NCI-H2196 treated with DMSO at 0.1 percent for 48 hours (cell line): ENCODE measurements around the gene INPP5F.
"Not testable (repeated sequence)": the region's sequence is repeated elsewhere in the genome, so short reads cannot be mapped to it uniquely, and the experiment has no call there.

ENCODE experiments used
- DNase-seq: peaks from one replicate; lab custom pipeline; 2025; ENCODE audit not compliant: unreplicated experiment; lab: John Stamatoyannopoulos, UW

Gene INPP5F

GRCh38 chr10:119772334-119772733 is 46.5 kb downstream of the INPP5F start:
- no peak for DNase-seq

DNA sequence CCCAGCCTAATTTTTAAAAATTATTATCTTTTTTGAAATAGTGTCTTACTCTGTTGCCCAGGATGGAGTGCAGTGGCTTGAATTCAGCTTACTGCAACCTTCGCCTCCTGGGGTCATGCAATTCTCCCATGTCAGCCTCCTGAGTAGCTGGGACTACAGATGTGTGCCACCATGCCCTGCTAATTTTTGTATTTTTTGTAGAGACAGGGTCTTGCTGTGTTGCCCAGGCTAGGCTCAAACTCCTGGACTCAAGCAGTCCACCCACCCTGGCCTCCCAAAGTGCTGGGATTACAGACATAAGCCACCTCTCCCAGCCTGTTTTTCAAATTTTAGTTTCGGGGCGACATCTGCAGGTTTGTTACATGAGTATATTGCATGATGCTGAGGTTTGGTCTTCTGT is 47.2 kb downstream of the INPP5F start:
- DNase-seq = not testable (repeated sequence)

DNA sequence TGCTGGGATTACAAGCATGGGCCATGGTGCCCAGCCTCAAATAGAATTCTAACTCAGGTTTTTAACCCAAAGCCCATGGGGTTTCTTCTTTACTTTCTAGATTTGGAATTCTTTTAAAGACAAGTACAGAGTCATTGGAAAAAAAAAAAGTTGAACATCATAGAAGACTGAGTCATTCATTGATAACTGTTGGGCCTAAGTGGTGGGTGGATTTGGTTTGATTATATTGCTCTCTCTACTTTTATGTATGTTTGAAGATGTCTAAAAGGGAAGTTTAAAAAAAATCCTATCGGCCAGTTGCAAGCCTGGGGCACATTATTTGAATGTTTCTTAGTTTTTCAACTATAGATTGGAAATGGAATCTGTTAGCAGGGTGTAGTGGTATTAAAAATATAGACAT is 49.7 kb downstream of the INPP5F start:
- no peak for DNase-seq

DNA sequence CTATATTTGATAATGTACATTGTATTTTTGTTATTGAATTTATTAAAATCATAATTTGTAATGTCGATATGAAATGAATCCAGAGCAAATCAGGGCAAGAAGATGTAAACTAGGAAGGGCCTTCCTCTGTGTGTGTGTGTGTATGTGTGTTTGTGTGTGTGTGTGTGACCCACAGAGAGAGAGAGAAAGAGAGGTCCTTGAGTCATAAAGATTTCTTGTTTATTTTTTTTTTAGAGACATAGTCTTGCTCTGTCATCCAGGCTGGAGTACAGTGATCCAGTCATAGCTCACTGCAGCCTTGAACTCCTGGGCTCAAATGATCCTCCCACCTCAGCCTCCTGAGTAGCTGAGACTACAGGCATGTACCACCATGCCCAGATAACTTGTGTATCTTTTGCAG is 50.7 kb downstream of the INPP5F start:
- DNase-seq = no peak

- DNase-seq = no peak
Observed at GRCh38 chr10:119777686-119778085, 51.8 kb downstream of the INPP5F start.

- no peak for DNase-seq
Observed at GRCh38 chr10:119778776-119779445, 53.1 kb downstream of the INPP5F start.

DNA sequence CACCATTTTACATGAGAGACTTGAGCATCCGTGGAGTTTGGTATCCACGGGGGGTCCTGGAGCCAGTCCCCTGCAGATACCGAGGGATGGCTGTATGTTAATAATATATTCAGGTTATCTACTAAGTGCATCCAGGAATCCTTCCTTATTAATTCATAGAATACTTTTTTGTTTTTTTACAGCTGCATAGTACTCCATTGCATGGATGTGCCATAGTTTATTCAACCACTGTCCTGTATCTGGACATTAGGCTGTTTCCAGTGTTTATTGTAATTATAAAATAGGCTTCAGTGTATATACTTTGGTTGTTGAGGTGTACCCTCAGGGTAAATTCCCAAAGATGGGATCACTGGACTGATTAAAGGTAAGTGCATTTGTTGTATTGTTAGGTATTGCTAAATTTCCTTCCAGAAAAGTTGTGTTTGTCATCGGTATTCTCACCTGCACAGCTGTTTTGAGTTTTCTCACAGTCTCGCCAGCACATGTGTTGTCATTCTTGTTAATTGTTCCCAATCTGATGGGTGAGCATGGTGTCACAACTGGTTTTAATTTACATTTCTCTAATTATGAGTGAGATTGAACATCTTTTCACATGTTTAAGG is 55.1 kb downstream of the INPP5F start:
- DNase-seq = no peak

DNA sequence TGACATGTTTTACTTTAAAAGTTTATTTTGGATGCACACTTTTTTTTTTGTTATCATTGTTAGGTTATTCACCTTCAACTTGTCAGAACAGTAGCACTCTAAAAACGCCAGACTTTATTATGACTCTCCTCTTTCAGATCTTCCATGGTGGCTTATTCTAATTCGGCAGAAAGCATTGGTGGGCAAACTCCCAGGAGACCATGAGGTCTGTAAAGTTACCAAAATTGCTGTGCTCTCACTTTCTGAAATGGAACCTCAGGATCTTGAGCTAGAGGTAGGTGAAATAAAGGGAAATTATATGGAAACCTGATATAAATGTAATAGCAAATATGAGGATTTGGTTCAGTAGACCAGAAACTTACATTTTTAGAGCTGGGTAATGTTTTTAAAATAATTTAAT is 55.6 kb downstream of the INPP5F start:
- no peak for DNase-seq

GRCh38 chr10:119782981-119783664 is 57.3 kb downstream of the INPP5F start:
- no peak for DNase-seq

DNA sequence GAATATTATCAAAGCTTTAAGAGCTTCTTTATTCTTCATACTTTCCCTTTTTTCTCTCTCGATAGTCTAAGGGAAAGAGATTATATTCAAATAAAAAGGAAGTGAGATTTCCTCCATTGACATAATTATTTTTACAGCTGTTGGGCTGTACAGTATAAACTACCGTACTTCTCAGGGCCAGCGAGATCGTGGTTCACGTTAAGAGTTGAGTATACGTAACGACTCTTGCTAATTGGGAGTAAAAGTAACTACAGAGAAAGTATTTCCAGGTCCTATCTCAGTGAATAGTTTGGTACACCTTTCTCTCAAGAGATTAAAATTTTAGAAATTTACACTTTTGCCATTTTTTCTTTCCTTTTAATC is 57.8 kb downstream of the INPP5F start:
- DNase-seq = no peak

GRCh38 chr10:119784340-119785067 is 58.7 kb downstream of the INPP5F start:
- DNase-seq = no peak

GRCh38 chr10:119786117-119786769 is 60.4 kb downstream of the INPP5F start:
- DNase-seq = no peak

DNA sequence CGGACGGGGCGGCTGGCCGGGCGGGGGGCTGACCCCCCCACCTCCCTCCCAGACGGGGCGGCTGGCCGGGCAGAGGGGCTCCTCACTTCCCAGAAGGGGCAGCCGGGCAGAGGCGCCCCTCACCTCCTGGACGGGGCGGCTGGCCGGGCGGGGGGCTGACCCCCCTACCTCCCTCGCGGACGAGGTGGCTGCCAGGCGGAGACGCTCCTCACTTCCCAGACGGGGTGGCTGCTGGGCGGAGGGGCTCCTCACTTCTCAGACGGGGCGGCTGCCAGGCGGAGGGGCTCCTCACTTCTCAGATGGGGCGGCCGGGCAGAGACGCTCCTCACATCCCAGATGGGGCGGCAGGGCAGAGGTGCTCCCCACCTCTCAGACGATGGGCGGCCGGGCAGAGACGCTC is 69.3 kb downstream of the INPP5F start:
- DNase-seq = not testable (repeated sequence)

- DNase-seq = no peak
Observed at GRCh38 chr10:119796039-119796438, 70.2 kb downstream of the INPP5F start.

DNA sequence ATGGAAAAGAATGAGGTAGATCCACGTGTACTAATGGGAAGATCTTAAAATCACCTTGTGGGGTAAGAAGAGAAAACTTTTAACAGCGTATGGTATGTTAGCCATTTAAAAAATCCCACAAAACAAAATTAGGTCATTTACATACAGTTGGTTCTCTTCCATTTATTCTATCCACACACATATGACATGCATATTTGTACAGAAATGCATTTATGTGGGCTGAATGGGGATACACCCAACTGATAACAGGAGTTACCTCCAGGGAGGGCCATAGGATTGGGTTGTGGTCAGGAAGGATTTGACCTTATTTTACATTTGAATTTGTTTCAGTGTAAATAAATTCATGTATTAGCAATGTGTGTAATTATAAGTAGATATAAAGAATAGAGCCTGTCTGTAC is 75.3 kb downstream of the INPP5F start:
- DNase-seq = no peak

GRCh38 chr10:119801998-119802538 is 76.2 kb downstream of the INPP5F start:
- DNase-seq = no peak

GRCh38 chr10:119803264-119803663 is 77.4 kb downstream of the INPP5F start:
- DNase-seq = no peak

DNA sequence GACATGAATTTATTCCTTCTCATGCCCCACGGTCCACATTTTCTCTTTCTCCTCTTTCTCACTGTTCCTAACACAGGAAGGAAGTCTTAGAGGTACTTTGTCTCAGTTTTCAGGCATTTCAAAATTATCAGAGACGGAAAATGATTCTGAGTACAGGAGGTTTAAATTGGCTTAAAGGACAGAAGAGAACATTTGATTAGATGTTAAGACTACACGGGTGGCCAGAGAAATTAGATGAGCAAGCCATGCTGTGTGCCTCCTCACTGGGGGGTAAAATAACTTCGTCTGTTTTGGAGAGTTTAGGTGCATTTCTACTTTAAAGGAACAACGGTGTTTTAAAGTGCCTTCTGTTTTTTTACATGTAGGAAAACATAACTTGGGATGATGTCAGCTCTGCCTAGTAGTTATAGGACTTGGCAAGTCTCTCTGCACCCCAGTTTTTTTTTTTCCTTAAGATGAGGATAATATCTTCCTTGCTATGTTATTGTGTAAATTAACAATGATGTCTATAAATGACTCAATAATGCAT is 79.9 kb downstream of the INPP5F start:
- no peak for DNase-seq

GRCh38 chr10:119806334-119807130 is 80.7 kb downstream of the INPP5F start:
- no peak for DNase-seq
